HG02870 (cell line): Measurements from ENCODE around the gene PLCB4.
"Not testable (repeated sequence)": the region's sequence is repeated elsewhere in the genome, so short reads cannot be mapped to it uniquely, and the experiment has no call there.

ENCODE experiments used
- ATAC-seq: cut with Tn5 transposase; IDR thresholded peaks from one replicate; pipeline ENCODE4 v1.9.1; 2021; ENCODE audit warnings: mild to moderate bottlenecking, moderate library complexity; ENCODE audit not compliant: unreplicated experiment

The PLCB4 gene

DNA sequence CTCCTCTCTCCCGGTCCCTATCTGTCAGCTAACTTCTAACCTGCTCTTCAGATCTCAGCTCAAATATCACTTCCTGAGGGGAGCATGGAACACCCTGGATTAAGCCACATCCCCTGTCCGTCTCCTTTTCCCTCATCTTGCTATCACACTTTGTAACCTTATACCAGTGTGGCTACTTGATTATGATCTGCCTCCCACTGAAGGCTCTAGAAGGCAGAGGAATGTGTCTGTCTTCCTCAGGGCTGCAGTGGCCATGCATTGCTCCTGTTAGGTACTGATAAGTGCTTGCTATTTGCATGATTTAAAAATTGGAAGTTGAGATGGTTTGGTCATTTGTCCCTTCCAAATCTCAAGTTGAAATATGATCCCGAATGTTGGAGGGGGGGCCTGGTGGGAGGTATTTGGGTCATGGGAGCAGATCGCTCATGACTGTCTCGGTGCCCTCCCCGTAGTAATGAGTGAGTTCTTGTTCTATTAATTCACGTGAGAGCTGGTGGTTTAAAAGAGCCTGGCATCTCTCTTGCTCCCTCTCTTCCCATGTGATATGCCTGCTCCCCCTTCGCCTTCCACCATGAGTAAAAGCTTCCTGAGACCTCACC lies 71.4 kb downstream of the PLCB4 start:
- no peak for ATAC-seq

DNA sequence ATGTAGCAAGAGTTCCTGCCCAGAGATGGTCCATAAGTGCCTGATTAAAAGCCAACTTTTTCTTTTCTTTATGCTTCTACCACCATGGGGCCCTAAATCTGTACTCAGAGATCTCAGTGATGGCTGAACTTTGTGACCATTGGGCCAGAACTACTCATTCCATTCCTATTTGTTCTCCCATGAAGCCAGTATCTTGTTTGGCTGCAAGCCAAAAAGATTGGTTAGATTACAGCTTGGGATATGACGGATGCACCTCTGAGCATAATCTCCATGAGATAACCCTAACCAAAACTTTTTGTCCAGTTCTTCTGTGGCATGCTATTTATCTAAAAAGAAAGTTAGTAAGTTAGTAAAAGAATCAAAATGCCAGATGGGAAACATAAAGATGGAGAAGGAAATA lies 72.2 kb downstream of the PLCB4 start:
- ATAC-seq, result no peak

- ATAC-seq, result no peak
These were observed 73.0 kb downstream of the PLCB4 start for GRCh38 chr20:9141921-9142320.

DNA sequence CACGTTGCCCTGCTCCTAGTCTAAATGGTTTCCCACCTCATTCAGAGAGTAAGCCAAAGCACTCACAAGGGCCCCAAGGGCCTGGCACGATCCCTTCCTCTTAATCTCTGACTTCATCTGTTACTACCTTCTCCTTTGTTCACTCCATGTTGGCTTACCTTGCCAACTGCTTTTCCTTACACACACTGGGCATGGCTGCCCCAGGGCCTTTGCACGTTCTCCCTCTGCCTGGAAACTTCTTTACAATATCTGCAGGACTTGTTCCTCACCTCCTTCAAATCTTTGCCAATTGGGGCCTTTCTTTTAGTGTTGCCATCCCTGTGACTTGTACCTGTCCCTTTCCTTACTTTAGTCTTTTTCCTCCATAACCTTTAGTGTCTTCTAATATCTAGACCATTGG lies 73.9 kb downstream of the PLCB4 start:
- no peak for ATAC-seq

- ATAC-seq, result no peak
These were observed 75.0 kb downstream of the PLCB4 start for GRCh38 chr20:9143926-9144325.

DNA sequence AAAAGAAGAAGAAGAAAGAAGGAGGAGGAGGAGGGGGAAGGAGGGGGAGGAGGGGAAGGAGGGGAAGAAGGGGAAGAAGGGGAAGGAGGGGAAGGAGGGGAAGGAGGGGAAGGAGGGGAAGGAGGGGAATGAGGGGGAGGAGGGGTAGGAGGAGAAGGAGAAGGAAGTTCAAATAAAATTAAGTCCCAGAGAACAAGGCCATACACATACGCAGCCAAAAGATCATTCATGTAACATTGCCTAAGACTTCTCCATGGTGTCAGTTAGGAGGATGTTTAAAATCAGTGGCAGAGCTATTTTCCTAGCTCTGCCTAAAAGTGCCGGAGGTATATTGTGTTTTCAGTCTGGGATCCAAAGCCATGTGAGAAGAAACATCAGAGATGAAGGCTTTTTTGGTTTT lies 75.8 kb downstream of the PLCB4 start:
- ATAC-seq, result no peak

GRCh38 chr20:9145142-9145541 lies 76.3 kb downstream of the PLCB4 start:
- no peak for ATAC-seq

DNA sequence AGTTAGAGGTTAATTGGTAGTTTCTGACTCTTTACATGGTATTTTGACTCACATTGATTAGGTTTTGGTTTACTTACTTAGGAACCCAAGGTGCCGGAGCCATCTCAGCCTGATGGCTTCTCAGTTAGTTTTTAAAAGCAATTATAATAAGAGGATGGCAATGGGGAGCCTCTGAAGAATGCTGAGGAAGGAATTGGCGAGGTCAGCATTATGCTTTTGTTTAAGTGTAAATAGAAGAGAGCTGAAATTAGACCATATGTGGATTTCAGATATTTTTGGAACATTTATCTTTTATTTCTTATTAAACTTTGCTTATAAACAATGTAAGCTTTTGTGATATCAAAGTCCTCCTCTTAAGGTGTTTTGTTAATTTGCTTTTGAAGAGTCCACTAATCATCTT lies 77.8 kb downstream of the PLCB4 start:
- no peak for ATAC-seq

DNA sequence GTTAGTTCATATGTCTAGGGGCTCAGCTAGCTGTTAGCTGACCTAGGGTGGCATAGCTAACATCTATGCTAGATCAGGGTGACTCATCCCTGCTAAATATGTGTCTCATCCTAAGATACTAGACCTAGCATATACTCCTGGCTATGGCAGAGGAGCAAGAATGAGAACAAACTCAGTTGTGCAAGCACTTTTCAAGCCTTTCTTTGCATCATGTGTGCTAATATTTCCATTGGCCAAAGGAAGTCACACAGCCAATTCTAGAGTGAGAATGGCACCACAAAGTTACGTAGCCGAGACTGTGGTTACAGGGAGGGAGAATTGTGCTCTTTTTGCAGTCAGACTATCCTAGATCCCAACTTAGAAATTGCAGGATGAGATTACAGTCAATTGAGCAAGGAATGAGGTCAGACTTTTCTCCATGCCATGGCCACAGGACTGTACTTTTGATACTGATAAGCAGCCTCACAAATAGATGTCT lies 78.7 kb downstream of the PLCB4 start:
- ATAC-seq, result no peak

DNA sequence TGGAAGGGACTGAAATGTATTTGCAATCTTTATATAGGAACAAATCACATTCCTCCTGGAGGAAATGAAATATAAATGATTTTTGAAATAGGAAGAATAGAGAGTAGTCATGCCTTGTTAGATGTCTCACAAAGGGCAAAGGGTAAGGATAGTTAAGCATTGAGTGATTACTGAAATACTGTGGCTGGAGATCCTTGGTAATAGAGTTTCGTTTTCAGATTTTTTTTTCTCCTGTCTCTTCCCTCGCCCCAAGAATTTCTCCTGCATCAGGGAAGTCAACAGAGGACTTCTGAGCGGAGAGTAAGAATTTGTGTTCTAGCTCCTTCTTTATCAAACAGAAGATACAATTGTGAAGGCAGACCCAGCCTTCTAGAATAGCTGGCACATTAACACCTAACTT lies 79.4 kb downstream of the PLCB4 start:
- no peak for ATAC-seq

GRCh38 chr20:9149087-9149486 lies 80.2 kb downstream of the PLCB4 start:
- no peak for ATAC-seq

DNA sequence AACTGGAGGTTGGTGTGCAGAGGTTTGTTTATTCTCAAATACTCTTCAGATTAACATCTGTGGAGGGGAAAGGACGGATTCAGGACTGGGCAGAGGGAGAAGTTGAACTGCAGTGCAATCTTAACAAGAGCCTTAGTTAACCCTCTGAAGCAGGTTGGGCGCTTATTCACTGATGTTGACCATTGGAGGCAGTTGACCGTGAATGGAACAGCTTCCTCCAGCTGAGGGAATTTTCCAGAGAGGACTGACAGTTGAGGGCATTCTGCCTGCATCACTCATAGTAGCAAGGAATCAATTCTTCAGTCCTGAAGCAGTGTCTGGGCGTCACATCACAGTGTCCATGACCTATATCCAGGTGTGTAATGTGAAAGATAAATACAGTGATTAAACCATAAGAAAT lies 80.9 kb downstream of the PLCB4 start:
- ATAC-seq, result no peak

DNA sequence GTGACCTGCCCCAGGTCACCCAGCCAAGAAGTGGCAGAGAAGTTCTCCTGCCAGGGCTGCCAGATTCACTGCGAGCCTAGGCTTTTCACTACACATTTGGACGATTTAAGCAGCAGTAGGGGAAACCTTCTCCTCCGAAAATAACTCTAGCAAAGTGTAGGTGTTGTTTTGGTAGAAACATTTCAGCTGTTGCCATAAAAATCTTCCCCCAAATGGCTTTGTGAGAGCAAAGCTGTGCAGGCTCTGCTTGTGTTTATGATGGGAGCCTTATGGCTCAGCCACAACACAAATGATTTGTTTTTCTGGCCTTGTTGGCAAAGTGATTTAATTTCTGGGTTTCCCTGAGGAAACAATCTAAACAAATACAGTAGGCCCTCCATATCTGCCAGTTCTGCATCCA lies 81.8 kb downstream of the PLCB4 start:
- no peak for ATAC-seq

- not testable (repeated sequence) for ATAC-seq
These were observed 83.3 kb downstream of the PLCB4 start for GRCh38 chr20:9152139-9152538.

DNA sequence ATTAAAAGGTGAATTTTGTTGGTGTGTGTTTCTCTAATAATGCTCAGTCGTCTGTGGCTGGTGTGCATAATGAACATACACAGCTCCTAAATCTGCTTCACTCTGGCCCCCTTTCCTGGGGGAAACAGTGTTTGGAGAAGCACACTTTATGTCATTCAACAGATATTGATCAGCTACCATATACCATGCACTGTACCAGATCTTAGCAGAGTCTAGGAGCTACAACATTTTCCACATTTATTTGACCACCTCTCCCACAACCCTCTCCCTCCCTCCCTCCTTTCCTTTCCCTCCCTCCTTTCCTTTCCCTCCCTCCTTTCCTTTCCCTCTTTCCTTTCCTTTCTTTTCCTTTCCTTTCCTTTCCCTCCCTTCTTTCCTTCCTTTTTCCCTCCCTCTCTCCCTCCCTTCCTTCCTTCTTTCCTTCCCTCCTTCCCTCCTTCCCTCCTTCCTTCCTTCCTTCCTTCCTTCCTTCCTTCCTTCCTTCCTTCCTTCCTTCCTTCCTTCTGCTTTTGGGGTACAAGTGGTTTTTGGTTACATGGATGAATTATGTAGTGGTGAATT lies 85.7 kb downstream of the PLCB4 start:
- ATAC-seq, result no peak

DNA sequence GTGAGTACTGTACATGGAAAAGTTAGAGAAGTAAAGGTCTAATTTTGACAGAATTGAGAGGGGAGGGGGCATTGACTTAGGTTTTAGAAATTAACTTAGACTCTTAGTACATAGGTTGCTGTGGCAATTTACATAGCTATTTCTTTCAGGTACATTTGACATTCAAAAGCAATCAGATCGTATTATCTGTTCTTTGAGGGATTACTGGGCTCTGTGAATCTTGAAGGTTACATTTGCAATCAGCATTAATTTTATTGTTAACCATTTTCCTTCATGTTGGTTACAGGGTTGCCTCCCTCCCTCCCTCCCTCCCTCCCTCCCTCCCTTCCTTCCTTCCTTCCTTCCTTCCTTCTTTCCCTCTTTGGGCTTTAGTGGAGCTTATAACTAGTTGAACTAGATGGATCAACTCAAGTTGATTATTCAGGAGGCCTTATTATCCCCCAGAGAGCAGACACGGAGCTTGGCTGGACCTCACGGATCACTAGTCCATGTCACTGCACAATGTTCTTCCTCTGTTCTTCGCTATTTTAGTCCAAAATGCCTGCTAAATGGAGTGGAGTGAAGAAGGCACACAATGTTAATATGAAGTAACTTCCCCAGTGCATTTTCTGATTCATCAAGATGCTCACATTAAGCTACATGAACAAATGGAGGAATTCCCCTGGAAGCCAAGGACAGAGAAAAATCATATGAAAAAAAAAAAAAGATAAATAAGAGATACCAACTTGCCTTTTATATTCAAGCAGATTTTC lies 87.8 kb downstream of the PLCB4 start:
- ATAC-seq, result no peak

DNA sequence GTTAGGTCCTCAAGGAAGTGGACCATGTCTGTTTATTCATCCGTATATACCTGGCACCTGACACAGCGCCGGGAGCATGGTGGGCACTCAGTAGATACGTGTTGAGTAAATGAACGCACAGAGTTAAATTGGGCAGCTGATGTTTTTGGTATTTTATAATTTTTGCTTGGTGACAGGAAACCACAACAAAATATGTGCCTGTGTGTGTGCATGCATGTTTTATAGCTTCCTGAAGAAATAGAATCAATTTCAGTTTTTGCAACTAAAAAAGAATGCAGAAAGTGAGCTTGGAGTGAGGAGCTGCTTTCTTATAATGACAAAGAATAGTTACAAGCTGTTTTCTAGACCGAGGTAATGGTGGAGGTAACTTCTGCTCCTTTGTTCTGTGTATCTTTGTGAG lies 91.4 kb downstream of the PLCB4 start:
- no peak for ATAC-seq

DNA sequence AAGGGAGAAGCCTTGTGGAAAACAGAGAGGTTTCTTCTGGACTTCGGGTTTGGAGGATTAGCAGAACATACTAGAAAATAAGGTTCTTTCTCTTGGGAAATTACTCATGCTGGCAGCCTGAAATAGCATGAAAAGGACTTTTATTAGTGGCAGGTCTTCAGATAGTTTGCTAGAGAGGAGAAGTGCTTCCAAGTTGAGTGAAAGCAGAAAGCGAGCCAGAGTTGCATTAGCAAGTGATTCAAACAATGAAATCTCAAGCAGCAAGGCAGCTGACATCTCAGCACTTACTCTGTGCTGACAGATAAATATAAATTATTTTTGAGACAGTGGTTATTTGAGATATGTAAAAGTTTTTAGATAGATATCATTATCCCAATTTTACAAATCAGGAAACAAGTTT lies 91.9 kb downstream of the PLCB4 start:
- no peak for ATAC-seq

- no peak for ATAC-seq
These were observed 92.4 kb downstream of the PLCB4 start for GRCh38 chr20:9161311-9161710.

GRCh38 chr20:9163251-9163650 lies 94.4 kb downstream of the PLCB4 start:
- no peak for ATAC-seq

DNA sequence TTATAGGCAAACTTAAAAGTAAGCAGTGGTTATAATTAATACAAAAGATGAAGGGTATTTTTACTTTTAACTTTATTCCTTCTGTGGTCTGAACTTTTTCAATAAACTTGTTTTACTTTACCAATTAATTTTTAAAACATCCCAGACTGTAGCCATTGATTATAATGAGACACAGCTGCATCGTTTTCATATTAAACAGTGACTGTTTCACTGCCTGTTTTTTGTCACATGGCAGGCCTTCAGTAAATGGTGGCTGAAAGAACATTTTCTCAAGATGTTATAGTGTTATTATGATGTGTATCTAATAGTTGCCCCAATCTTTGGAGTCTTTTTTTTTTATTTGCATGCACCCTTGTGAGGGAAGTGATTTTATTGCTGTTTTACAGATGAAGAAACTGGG lies 95.1 kb downstream of the PLCB4 start:
- ATAC-seq, result no peak

- no peak for ATAC-seq
These were observed 96.4 kb downstream of the PLCB4 start for GRCh38 chr20:9165261-9165660.
